AG10803 (cell line): ENCODE measurements around the gene NPS.

Experiments
- DNase-seq: peaks from one replicate; pipeline ENCODE4 v3.0.0; 2010; ENCODE audit warnings: low read depth
- H3K4me3 ChIP-seq: 2 replicates; pipeline ENCODE4 v1.5.1; 2011; ENCODE audit warnings: mild to moderate bottlenecking, low read length, control low read depth
- TF ChIP-seq, protein P1 (sequence below): conservative IDR thresholded peaks from 2 replicates; pipeline ENCODE4 v1.5.1; 2011; ENCODE audit warnings: mild to moderate bottlenecking, low read length, control low read depth, inconsistent platforms

Gene NPS, protein sequence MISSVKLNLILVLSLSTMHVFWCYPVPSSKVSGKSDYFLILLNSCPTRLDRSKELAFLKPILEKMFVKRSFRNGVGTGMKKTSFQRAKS

DNA sequence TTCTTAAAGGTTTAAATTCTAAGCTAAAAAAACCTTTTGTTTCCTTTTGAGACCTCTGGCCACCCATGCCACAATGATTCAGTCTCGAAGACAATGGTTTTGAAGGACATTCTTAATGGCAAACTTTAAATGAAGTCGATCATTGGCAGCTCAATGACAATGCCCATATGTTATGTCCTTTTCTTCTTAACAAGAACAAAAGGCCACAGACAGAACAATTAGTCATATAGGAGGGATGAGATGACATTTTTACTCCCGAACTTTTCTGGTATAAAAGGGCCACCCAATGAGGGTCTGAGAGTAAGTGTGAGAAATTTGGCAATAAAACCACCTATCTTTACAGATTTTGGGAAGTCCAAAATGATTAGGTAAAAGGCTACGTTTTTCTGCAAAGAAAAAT is at the start of gene NPS:
TSS of gene NPS (plus strand) at position 301 of the 400 bp plus-strand sequence. CDS start at position 361, 60 bp downstream.
- DNase-seq, result no peak
- TF ChIP-seq, protein P1, sequence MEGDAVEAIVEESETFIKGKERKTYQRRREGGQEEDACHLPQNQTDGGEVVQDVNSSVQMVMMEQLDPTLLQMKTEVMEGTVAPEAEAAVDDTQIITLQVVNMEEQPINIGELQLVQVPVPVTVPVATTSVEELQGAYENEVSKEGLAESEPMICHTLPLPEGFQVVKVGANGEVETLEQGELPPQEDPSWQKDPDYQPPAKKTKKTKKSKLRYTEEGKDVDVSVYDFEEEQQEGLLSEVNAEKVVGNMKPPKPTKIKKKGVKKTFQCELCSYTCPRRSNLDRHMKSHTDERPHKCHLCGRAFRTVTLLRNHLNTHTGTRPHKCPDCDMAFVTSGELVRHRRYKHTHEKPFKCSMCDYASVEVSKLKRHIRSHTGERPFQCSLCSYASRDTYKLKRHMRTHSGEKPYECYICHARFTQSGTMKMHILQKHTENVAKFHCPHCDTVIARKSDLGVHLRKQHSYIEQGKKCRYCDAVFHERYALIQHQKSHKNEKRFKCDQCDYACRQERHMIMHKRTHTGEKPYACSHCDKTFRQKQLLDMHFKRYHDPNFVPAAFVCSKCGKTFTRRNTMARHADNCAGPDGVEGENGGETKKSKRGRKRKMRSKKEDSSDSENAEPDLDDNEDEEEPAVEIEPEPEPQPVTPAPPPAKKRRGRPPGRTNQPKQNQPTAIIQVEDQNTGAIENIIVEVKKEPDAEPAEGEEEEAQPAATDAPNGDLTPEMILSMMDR, result no peak
- no peak within 1 kb of the TSS for H3K4me3 ChIP-seq

DNA sequence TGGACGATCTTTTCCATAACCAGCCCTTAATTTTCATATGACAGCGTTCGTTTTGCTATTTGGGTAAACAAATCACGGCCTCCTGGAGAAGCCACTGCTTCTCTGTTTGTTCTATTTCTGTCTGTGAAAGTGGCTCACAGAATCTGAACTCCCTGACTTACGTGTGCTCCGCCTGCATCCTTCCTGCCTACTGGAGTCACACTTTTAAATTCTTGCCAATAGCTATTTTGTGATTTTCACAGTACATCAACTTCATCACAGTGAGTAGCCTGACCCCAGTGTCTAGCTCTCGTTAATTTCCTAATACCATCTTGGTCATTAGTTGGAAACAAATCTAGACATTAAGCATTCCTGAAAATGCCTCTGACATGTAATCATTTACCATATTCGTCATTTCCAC is 49.0 kb upstream of the NPS start:
- DNase-seq, result no peak
- TF ChIP-seq, protein P1, result no peak
- no peak overlapping the region for H3K4me3 ChIP-seq

DNA sequence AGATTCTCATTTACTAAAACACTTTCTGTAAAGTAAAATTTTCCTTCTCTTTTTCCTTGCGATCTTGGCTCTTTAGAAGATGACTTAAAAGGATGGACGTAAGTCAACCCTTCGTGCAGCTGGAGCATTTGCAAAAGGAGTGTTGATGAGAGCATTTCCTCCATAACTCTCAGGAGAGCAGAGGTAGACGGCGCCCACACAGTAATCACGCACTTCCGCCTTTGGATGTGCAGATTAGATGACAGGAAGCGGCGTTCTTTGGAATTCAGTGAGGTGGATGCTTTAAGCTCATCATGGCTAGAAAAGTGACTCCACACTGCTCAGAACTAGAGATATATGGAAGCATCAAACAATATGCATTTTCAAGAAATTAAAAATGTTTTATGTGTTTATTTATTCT is 43.0 kb upstream of the NPS start:
- TF ChIP-seq, protein P1, result no peak

DNA sequence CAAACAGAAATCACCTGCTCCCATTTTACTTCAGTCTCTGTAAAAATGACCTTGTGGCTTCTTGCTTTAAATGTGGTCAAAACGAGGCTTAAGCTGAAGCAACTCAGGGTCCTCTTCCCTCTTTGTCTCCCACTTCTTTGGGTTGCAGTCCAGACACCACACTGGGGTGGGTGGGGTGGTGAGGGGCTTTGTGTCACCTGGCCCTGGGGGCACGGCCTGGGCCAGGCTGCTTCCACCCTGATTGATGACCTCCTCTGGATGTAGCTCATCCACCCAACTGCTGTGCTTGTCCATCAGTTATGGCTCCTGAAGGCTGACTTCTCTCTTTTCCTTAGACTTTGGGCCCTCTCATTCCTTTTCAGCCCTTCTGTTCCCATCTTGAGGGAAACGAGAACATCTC is 26.8 kb upstream of the NPS start:
- no peak overlapping the region for H3K4me3 ChIP-seq
- DNase-seq, result no peak
- TF ChIP-seq, protein P1, result no peak

More for the DNA sequence above, 43.0 kb upstream of the NPS start:
- H3K4me3 ChIP-seq, result no peak overlapping the region
- DNase-seq, result no peak

DNA sequence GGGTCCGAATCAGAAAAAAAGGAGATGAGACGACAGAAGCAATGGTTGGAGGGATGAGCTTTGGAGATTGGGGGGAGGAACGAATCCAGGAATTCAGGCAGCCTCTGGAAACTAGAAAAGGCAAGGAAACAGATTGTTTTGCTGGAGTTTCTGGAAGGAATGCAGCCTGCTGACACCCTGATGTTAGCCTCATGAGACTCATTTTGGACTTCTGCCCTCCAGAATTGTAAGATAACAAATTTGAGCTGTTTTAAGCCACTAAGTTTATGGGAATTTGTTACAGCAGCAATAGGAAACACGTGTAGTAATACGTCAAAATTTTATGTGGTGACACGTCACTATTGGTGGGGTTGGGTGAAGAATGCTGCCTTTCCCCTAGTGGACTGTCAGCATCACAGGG is 25.6 kb upstream of the NPS start:
- DNase-seq, result no peak
- no peak overlapping the region for H3K4me3 ChIP-seq
- TF ChIP-seq, protein P1, result no peak

DNA sequence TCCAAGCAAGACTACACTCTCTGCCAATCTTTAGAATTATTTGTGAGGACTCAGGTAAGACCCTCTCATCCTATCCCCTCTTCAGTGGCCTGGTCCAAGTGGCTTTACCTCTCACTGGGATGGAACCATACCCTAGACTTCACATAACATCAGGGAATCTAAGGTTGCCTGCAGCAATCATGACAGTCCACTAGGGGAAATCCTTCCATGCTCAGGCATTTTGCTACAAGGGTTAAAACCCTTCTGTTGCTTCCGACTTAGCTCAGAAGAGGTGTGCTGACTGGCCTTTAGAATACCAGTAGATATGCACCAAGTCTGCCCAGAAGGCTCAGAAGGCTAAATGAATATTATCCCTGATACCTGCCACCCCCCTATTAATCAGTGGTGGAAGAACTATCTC is 24.9 kb upstream of the NPS start:
- no peak overlapping the region for H3K4me3 ChIP-seq
- DNase-seq, result no peak
- TF ChIP-seq, protein P1, result 0 out of 2 replicates have a peak, but pooled peaks have one; percentile 3

DNA sequence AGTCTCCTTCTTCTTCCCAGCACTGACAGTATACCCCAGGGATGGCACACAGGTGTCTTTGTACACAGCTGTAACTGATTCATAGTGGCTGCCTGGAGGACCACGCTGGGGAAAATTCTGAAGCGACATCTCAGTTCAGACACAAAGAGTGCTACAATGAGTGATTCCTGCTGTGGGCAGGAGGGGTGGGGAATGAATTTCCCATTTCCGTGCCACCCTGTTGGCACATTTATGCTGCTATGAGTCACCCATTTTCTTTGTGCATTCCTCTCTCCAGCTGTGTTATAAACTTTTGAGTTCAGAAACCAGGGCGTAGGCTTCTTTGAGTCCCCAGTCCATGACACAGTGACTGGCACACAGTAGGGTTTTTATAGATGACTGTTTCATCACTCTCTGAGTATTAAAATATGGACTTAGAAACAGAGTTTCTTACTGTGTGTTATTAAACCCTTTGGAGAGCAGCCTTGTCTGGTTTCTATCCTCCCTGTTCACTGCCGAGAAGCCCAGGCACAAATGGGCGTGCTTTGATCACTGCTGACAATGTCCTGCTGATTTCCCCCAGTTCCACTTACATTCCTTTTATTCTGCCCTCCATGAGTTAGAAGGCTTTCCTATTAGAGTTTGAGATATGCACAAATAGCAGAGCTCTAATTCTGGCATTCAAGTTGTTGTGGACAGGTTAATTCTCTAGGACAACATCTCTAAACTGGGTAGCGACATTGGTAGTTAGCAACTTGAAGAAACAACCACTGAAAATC is 24.0 kb upstream of the NPS start:
- TF ChIP-seq, protein P1, result no peak
- DNase-seq, result peak; percentile 3
- H3K4me3 ChIP-seq, result no peak overlapping the region
